Stomach (tissue), 4 donors: ENCODE measurements around the gene SUDS3.

ENCODE experiments used
- CTCF ChIP-seq, 7 experiments: fragments of 450-650 bp in 4 of 7; fragments of 200-600 bp in 3 of 7; sonication (generic) in 3 of 7; IDR thresholded peaks; one replicate each; pipeline ENCODE4 v1.5.1; 2016 to 2019; ENCODE audit warnings: antibody characterized with exemption in 7 of 7, control low read depth in 2 of 7, mild to moderate bottlenecking in 1 of 7
- EP300 ChIP-seq: sonication (generic); formaldehyde crosslinking; IDR thresholded peaks from one replicate; pipeline ENCODE4 v1.6.1; 2017; ENCODE audit warnings: antibody characterized with exemption
- POLR2A ChIP-seq, 4 donors: fragments of 450-650 bp; IDR thresholded peaks; one replicate each; pipeline ENCODE4 v1.6.1; 2016; ENCODE audit warnings: antibody characterized with exemption in 4 of 4, control low read depth in 2 of 4, mild to moderate bottlenecking in 1 of 4, moderate library complexity in 1 of 4
- POLR2AphosphoS5 ChIP-seq, 3 donors: sonication (generic); formaldehyde crosslinking; IDR thresholded peaks; one replicate each; pipeline ENCODE4 v1.6.1; 2016; ENCODE audit warnings: antibody characterized with exemption in 3 of 3

DNA sequence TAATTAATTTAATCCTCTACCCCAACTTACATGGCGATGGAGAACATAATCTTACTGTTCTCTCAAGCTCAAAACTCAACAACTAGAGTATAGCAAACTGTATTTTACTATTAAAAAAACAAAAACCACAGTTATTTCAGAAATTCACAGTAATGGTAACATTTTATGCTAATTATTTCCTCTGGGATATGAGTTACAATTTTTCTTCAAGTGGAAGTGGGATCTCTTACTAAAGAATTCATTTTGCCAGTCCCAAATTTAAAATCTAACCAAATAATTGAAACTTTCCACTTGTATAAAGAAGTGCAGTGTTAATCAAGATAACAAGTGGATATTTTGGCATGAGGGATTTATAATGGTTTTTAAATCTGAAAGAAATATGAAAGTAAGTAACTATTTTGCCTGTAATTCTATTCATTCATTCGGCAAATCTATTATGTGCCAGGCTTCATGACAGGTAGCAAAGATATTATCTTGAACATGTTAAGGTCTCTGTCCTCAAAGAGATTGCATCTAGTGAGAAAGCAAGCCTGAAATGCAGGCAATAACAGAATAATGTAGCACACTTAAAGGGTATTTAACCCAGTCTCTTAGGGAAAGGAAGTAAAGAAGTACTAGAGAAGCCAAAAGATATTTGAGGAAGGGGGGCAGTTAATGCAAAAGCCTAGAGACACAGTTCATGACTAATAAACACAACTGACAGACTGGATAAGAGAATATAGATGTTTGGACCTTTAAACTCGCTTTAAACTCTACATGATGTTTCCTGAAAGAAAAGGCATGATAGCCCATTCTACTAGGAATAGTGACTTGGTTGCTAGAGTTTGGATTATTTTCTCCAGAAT is 47.6 kb upstream of the SUDS3 start:
- TF ChIP-seq CTCF (IDR thresholded peaks at IDR 0.05) (no peak), POLR2AphosphoS5 (IDR thresholded peaks at IDR 0.05) (no peak), POLR2A (IDR thresholded peaks at IDR 0.05) (no peak), EP300 (no peak)
